ENCODE results near the gene PLCD4. TPM values are rescaled to one million over a fixed set of nuclear protein-coding genes. Genes with fewer than 3 reads are reported as not detected.

The PLCD4 gene
- polyA plus RNA-seq, 1 experiment, result 4.9 TPM

GRCh38 chr2:218627939-218628338 is 20.2 kb downstream of the PLCD4 start:
- TF ChIP-seq CTCF (IDR thresholded peaks at IDR 0.05; ENCODE audit: low read depth, low read length), result no peak
- POLR2A ChIA-PET, result interaction anchor here (0.9 kb wide), 1 partner anchor 32 kb away, joined by 3 read pairs; the partner anchor contains the start of genes BCS1L and ZNF142
- Histone ChIP-seq H3K27me3 (ENCODE audit: control insufficient read depth, insufficient read depth, low read length) (no peaks in the 10 kb centered on the region), H3K27ac (ENCODE audit: low read depth, low read length) (no peak overlapping the region), H3K4me3 (ENCODE audit: low read depth, low read length) (no peak overlapping the region), H3K9me3 (ENCODE audit: control insufficient read depth, insufficient read depth, low read length) (no peaks in the 10 kb centered on the region)
- CTCF ChIA-PET, result interaction anchor here (1.2 kb wide), 1 partner anchor 20 kb away, joined by 6 read pairs; no protein-coding TSS in a partner anchor
- no peak for DNase-seq (ENCODE audit: low read depth, low spot score)

- Histone ChIP-seq H3K27me3 (ENCODE audit: control insufficient read depth, insufficient read depth, low read length) (no peaks in the 10 kb centered on the region), H3K27ac (ENCODE audit: low read depth, low read length) (no peak overlapping the region), H3K9me3 (ENCODE audit: control insufficient read depth, insufficient read depth, low read length) (no peaks in the 10 kb centered on the region), H3K4me3 (ENCODE audit: low read depth, low read length) (no peak overlapping the region)
- CTCF ChIA-PET, result interaction anchor here (1.3 kb wide), 1 partner anchor 16 kb away, joined by 5 read pairs; no protein-coding TSS in a partner anchor
- DNase-seq (ENCODE audit: low read depth, low spot score), result no peak
- POLR2A ChIA-PET, result no interaction called here
- no peak for TF ChIP-seq CTCF (IDR thresholded peaks at IDR 0.05; ENCODE audit: low read depth, low read length)
These were observed 24.1 kb downstream of the PLCD4 start for GRCh38 chr2:218631837-218632236.

DNA sequence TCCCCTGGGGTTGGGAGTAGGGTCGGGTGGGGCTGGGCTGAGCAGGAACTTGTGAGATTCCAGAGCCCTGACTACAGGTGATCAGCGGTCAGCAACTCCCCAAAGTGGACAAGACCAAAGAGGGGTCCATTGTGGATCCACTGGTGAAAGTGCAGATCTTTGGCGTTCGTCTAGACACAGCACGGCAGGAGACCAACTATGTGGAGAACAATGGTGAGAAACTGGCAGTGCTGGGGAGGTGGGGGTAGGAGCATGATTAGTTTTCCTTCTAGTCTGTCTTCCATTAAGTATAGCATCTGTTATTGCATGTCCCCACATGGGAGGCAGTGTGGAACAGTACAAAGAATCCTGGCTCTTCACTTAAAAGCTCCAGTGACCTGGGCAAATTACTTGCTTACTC is 28.0 kb downstream of the PLCD4 start:
- Histone ChIP-seq H3K4me3 (ENCODE audit: low read depth, low read length) (no peak overlapping the region), H3K27ac (ENCODE audit: low read depth, low read length) (no peak overlapping the region), H3K27me3 (ENCODE audit: control insufficient read depth, insufficient read depth, low read length) (no peaks in the 10 kb centered on the region), H3K9me3 (ENCODE audit: control insufficient read depth, insufficient read depth, low read length) (no peaks in the 10 kb centered on the region)
- no peak for DNase-seq (ENCODE audit: low read depth, low spot score)
- CTCF ChIA-PET, result interaction anchor here (1.2 kb wide), 1 partner anchor 12 kb away, joined by 3 read pairs; no protein-coding TSS in a partner anchor
- no peak for TF ChIP-seq CTCF (IDR thresholded peaks at IDR 0.05; ENCODE audit: low read depth, low read length)
- POLR2A ChIA-PET, result no interaction called here

GRCh38 chr2:218638372-218638771 is 30.7 kb downstream of the PLCD4 start:
- Histone ChIP-seq H3K27me3 (ENCODE audit: control insufficient read depth, insufficient read depth, low read length) (no peaks in the 10 kb centered on the region), H3K9me3 (ENCODE audit: control insufficient read depth, insufficient read depth, low read length) (no peaks in the 10 kb centered on the region), H3K4me3 (ENCODE audit: low read depth, low read length) (no peak overlapping the region), H3K27ac (ENCODE audit: low read depth, low read length) (no peak overlapping the region)
- POLR2A ChIA-PET, result no interaction called here
- TF ChIP-seq CTCF (IDR thresholded peaks at IDR 0.05; ENCODE audit: low read depth, low read length), result no peak
- CTCF ChIA-PET, result interaction anchor here (1.6 kb wide), 1 partner anchor 10 kb away, joined by 5 read pairs; no protein-coding TSS in a partner anchor
- DNase-seq (ENCODE audit: low read depth, low spot score), result no peak

DNA sequence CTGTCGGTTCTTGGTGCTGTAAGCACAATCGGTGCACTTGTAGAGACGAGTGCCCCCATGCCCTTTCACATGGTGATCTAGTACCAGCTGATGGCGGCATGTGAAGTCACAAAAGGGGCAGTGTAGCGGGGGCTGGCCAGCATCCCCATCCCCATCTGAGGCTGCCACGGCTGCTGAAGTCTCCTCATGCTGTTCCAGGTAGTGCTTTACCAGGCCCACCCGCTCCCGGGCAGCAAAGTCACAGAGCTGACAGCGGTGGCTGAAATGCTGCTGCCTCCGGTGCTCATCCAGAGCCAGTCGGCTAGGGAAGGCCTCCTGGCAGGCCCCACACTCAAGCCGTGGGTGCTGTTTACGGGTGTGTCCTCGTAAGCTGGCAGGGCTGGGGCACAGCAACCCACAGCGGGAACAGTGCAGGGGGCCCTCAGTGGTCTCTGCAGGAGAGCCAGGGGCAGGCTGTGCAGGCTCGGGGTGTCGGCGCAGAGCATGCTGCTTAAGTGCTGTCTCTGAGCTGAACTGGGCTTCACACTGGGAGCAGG is 34.5 kb downstream of the PLCD4 start:
- POLR2A ChIA-PET, result no interaction called here
- H3K9me3 ChIP-seq (ENCODE audit: control insufficient read depth, insufficient read depth, low read length), result no peaks in the 10 kb centered on the region
- CTCF ChIA-PET, result interaction anchor here (2.0 kb wide), 1 partner anchor 205 kb away, joined by 5 read pairs; no protein-coding TSS in a partner anchor
- no peak for DNase-seq (ENCODE audit: low read depth, low spot score)
- no peaks in the 10 kb centered on the region for H3K27me3 ChIP-seq (ENCODE audit: control insufficient read depth, insufficient read depth, low read length)
- H3K27ac ChIP-seq (ENCODE audit: low read depth, low read length), result no peak overlapping the region
- H3K4me3 ChIP-seq (ENCODE audit: low read depth, low read length), result no peak overlapping the region
- TF ChIP-seq CTCF (IDR thresholded peaks at IDR 0.05; ENCODE audit: low read depth, low read length), result no peak
